Measurements from ENCODE around the gene FARS2.

The FARS2 gene

GRCh38 chr6:5260661-5261544 lies at the start of gene FARS2, which contains the start of gene LYRM4:
Gene FARS2, plus strand, starts transcription at chr6:5261513.
Gene LYRM4, minus strand, starts transcription at chr6:5260950. Its CDS starts 217 bp downstream, at chr6:5260733.
- H3K36me3 ChIP-seq (ENCODE audit: insufficient read depth, low read length): peaks cover 12% of the 10 kb centered on the region
- H3K27me3 ChIP-seq (ENCODE audit: insufficient read depth, low read length): no peaks in the 10 kb centered on the region
- H3K9me3 ChIP-seq (ENCODE audit: low read length): peaks cover 2% of the 10 kb centered on the region
- peaks cover 13% of the 10 kb centered on the region for H3K4me1 ChIP-seq (ENCODE audit: insufficient read depth, low read length)
- peak within 1 kb of the TSS; percentile 42 for H2AFZ ChIP-seq (ENCODE audit: low read depth, low read length)
- H3K4me3 ChIP-seq (ENCODE audit: low read length): peak within 1 kb of the TSS; percentile 89

- Histone ChIP-seq H3K4me1 (ENCODE audit: insufficient read depth, low read length) (no peaks in the 10 kb centered on the region), H3K36me3 (ENCODE audit: insufficient read depth, low read length) (peaks cover 14% of the 10 kb centered on the region), H3K9me3 (ENCODE audit: low read length) (no peaks in the 10 kb centered on the region), H3K4me3 (ENCODE audit: low read length) (no peak overlapping the region), H3K27me3 (ENCODE audit: insufficient read depth, low read length) (no peaks in the 10 kb centered on the region), H2AFZ (ENCODE audit: low read depth, low read length) (no peak overlapping the region)
Measured at GRCh38 chr6:5213836-5214235, 47.5 kb upstream of the FARS2 start.

GRCh38 chr6:5214570-5215052 lies 46.7 kb upstream of the FARS2 start:
- Histone ChIP-seq H3K9me3 (ENCODE audit: low read length) (no peaks in the 10 kb centered on the region), H3K36me3 (ENCODE audit: insufficient read depth, low read length) (peaks cover 14% of the 10 kb centered on the region), H2AFZ (ENCODE audit: low read depth, low read length) (no peak overlapping the region), H3K4me3 (ENCODE audit: low read length) (no peak overlapping the region), H3K4me1 (ENCODE audit: insufficient read depth, low read length) (no peaks in the 10 kb centered on the region), H3K27me3 (ENCODE audit: insufficient read depth, low read length) (no peaks in the 10 kb centered on the region)

GRCh38 chr6:5215159-5215558 lies 46.2 kb upstream of the FARS2 start:
- H3K9me3 ChIP-seq (ENCODE audit: low read length): no peaks in the 10 kb centered on the region
- H3K4me1 ChIP-seq (ENCODE audit: insufficient read depth, low read length): no peaks in the 10 kb centered on the region
- no peaks in the 10 kb centered on the region for H3K27me3 ChIP-seq (ENCODE audit: insufficient read depth, low read length)
- no peak overlapping the region for H2AFZ ChIP-seq (ENCODE audit: low read depth, low read length)
- peaks cover 14% of the 10 kb centered on the region for H3K36me3 ChIP-seq (ENCODE audit: insufficient read depth, low read length)
- H3K4me3 ChIP-seq (ENCODE audit: low read length): no peak overlapping the region

- H3K9me3 ChIP-seq (ENCODE audit: low read length): no peaks in the 10 kb centered on the region
- H3K4me3 ChIP-seq (ENCODE audit: low read length): no peak overlapping the region
- no peaks in the 10 kb centered on the region for H3K27me3 ChIP-seq (ENCODE audit: insufficient read depth, low read length)
- H2AFZ ChIP-seq (ENCODE audit: low read depth, low read length): no peak overlapping the region
- H3K36me3 ChIP-seq (ENCODE audit: insufficient read depth, low read length): peaks cover 14% of the 10 kb centered on the region
- no peaks in the 10 kb centered on the region for H3K4me1 ChIP-seq (ENCODE audit: insufficient read depth, low read length)
Measured at GRCh38 chr6:5215799-5216198, 45.5 kb upstream of the FARS2 start.

DNA sequence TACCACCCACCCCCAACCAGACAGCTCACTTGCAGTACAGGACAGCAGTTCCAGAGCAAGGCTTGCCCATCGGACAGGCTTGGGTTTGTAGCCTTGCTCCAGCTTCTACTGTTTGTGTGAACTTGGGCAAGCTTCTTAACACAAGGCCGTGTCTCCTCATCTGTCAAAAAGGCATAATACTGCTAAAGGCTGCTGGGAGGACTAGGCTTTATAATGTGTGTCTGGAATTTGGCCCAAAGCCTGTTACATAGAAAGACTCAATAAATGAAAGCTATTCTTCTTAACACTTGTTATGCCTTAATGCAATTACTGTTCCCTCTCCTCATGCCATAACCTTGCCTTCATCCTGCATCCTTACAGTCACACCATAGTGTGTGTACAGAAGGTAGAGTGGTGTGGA lies 44.0 kb upstream of the FARS2 start:
- H3K36me3 ChIP-seq (ENCODE audit: insufficient read depth, low read length): peaks cover 11% of the 10 kb centered on the region
- H3K9me3 ChIP-seq (ENCODE audit: low read length): no peaks in the 10 kb centered on the region
- no peak overlapping the region for H2AFZ ChIP-seq (ENCODE audit: low read depth, low read length)
- no peak overlapping the region for H3K4me3 ChIP-seq (ENCODE audit: low read length)
- H3K4me1 ChIP-seq (ENCODE audit: insufficient read depth, low read length): no peaks in the 10 kb centered on the region
- H3K27me3 ChIP-seq (ENCODE audit: insufficient read depth, low read length): no peaks in the 10 kb centered on the region

GRCh38 chr6:5219011-5219691 lies 42.2 kb upstream of the FARS2 start:
- H3K4me1 ChIP-seq (ENCODE audit: insufficient read depth, low read length): no peaks in the 10 kb centered on the region
- H3K4me3 ChIP-seq (ENCODE audit: low read length): no peak overlapping the region
- peaks cover 3% of the 10 kb centered on the region for H3K36me3 ChIP-seq (ENCODE audit: insufficient read depth, low read length)
- no peaks in the 10 kb centered on the region for H3K27me3 ChIP-seq (ENCODE audit: insufficient read depth, low read length)
- H2AFZ ChIP-seq (ENCODE audit: low read depth, low read length): no peak overlapping the region
- H3K9me3 ChIP-seq (ENCODE audit: low read length): no peaks in the 10 kb centered on the region

DNA sequence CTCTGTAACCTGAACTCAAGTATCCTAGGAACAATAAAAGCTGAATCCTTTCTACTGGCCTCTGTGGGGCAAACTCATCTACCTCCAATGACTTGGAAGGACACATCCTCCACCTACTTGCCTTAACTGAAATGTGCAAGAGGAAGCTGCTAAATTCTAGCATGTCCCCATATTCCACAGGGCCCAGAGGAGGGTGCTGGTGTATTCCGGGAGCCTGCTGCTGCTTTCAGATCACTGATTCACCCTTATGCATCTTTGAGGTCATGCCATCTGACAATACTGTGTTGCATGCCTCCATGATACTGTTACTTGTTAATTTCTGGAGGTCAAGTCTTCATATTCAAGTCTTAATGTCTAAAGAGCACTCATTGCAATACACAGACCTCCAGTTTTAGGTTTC lies 40.9 kb upstream of the FARS2 start:
- Histone ChIP-seq H3K4me1 (ENCODE audit: insufficient read depth, low read length) (no peaks in the 10 kb centered on the region), H3K36me3 (ENCODE audit: insufficient read depth, low read length) (no peaks in the 10 kb centered on the region), H2AFZ (ENCODE audit: low read depth, low read length) (no peak overlapping the region), H3K4me3 (ENCODE audit: low read length) (no peak overlapping the region), H3K9me3 (ENCODE audit: low read length) (no peaks in the 10 kb centered on the region), H3K27me3 (ENCODE audit: insufficient read depth, low read length) (no peaks in the 10 kb centered on the region)

GRCh38 chr6:5223309-5223708 lies 38.0 kb upstream of the FARS2 start:
- Histone ChIP-seq H3K9me3 (ENCODE audit: low read length) (no peaks in the 10 kb centered on the region), H3K27me3 (ENCODE audit: insufficient read depth, low read length) (no peaks in the 10 kb centered on the region), H3K4me3 (ENCODE audit: low read length) (no peak overlapping the region), H3K36me3 (ENCODE audit: insufficient read depth, low read length) (no peaks in the 10 kb centered on the region), H2AFZ (ENCODE audit: low read depth, low read length) (no peak overlapping the region), H3K4me1 (ENCODE audit: insufficient read depth, low read length) (no peaks in the 10 kb centered on the region)

DNA sequence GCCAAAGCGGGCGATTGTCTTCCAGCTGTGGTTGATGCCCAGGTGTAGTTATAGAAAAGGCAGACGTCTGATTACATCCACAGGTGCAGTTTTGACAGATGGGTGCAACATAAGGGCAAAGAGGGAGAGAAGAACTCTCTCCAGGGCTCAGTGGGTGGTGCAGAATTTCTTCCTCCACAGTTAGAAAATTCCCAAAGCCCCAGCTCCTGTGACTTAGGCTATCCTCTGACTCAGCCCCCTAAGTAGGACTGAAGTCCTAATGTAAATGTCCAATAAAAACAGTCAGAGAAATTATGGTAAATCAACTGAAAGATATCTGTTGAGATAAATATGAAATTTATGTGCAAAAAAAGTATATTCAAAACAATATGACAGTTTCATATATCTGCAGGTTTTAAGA lies 32.0 kb upstream of the FARS2 start:
- Histone ChIP-seq H3K36me3 (ENCODE audit: insufficient read depth, low read length) (no peaks in the 10 kb centered on the region), H2AFZ (ENCODE audit: low read depth, low read length) (no peak overlapping the region), H3K4me3 (ENCODE audit: low read length) (no peak overlapping the region), H3K9me3 (ENCODE audit: low read length) (no peaks in the 10 kb centered on the region), H3K4me1 (ENCODE audit: insufficient read depth, low read length) (peaks cover 8% of the 10 kb centered on the region), H3K27me3 (ENCODE audit: insufficient read depth, low read length) (no peaks in the 10 kb centered on the region)

DNA sequence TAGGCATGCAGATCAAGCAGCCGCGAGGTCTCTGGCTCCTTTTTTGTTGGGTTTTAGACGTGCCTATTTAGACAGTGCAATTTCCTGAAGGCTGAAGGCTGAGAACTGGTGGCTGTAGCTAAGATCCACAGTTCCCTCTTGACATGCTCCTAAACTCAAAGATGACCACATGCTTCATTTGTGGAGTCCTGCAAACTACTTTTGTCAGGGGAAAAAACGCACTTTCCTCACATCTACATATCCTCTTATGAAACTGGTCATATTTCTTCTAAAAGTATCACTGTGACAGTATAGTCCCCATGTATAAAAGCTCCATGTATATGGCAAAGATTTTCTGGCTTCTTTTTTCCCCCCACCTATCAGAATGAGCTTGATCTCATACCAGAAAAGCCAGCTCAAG lies 31.2 kb upstream of the FARS2 start:
- H3K4me3 ChIP-seq (ENCODE audit: low read length): no peak overlapping the region
- no peaks in the 10 kb centered on the region for H3K36me3 ChIP-seq (ENCODE audit: insufficient read depth, low read length)
- H3K4me1 ChIP-seq (ENCODE audit: insufficient read depth, low read length): peaks cover 8% of the 10 kb centered on the region

DNA sequence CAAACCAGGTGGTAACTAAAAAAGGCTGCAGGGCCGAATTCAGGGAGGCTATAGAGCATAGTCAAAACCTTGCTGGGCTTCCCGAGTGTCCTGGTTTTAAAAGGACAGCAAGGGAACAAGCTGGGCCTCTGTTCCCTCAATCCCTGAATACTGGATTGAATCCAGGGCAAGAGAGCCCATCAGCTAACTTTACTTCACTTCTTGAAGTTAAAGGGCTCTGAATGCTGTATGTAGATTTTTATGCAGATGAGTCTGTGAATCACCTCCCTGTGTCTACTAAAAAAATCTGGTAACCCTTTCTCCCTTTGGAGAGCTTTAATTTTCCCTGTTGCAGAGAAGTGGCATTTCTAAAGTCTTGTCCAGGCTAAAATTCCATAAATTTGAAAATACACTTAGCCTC lies 30.0 kb upstream of the FARS2 start:
- Histone ChIP-seq H3K4me3 (ENCODE audit: low read length) (no peak overlapping the region), H3K36me3 (ENCODE audit: insufficient read depth, low read length) (no peaks in the 10 kb centered on the region), H3K27me3 (ENCODE audit: insufficient read depth, low read length) (no peaks in the 10 kb centered on the region), H2AFZ (ENCODE audit: low read depth, low read length) (no peak overlapping the region), H3K9me3 (ENCODE audit: low read length) (no peaks in the 10 kb centered on the region), H3K4me1 (ENCODE audit: insufficient read depth, low read length) (peaks cover 8% of the 10 kb centered on the region)

More for the DNA sequence above, 31.2 kb upstream of the FARS2 start:
- Histone ChIP-seq H3K9me3 (ENCODE audit: low read length) (no peaks in the 10 kb centered on the region), H2AFZ (ENCODE audit: low read depth, low read length) (no peak overlapping the region), H3K27me3 (ENCODE audit: insufficient read depth, low read length) (no peaks in the 10 kb centered on the region)

- H3K9me3 ChIP-seq (ENCODE audit: low read length): no peaks in the 10 kb centered on the region
- H3K36me3 ChIP-seq (ENCODE audit: insufficient read depth, low read length): no peaks in the 10 kb centered on the region
- peaks cover 8% of the 10 kb centered on the region for H3K4me1 ChIP-seq (ENCODE audit: insufficient read depth, low read length)
- no peak overlapping the region for H2AFZ ChIP-seq (ENCODE audit: low read depth, low read length)
- no peaks in the 10 kb centered on the region for H3K27me3 ChIP-seq (ENCODE audit: insufficient read depth, low read length)
- H3K4me3 ChIP-seq (ENCODE audit: low read length): no peak overlapping the region
Measured at GRCh38 chr6:5234874-5235273, 26.4 kb upstream of the FARS2 start.

All from neuron (in vitro differentiated cells).